B cell (primary cell): Measurements from ENCODE around the gene HDAC10. TPM values are rescaled to one million over a fixed set of nuclear protein-coding genes. Genes with fewer than 3 reads are reported as not detected.

Experiments
- ATAC-seq: fragments of 200-7000 bp; cut with Tn5 transposase; one replicate; pipeline ENCODE4 v1.10.0; 2021; ENCODE audit warnings: low read depth, mild to moderate bottlenecking, moderate number of reproducible peaks, moderate library complexity
- CTCF ChIA-PET: fragments of 350-600 bp; sonication (Branson Sonifier 250); formaldehyde crosslinking; loops from one replicate; lab custom pipeline; 2021; ENCODE audit warnings: antibody characterized with exemption, inconsistent platforms; lab: Charles Lee
- POLR2A ChIA-PET: fragments of 350-600 bp; sonication (Branson Sonifier 250); formaldehyde crosslinking; loops from one replicate; lab custom pipeline; 2021; ENCODE audit warnings: antibody characterized with exemption; lab: Charles Lee
- DNase-seq: peaks from one replicate; pipeline ENCODE4 v3.0.0; 2013
- H2AFZ ChIP-seq: 2 replicates; pipeline ENCODE4 v1.6.1; 2012; ENCODE audit warnings: mild to moderate bottlenecking, low read depth, low read length; ENCODE audit not compliant: insufficient read depth, poor library complexity, severe bottlenecking
- H3K27ac ChIP-seq, 2 donors: 1 replicate in 1 of 2; 2 replicates in 1 of 2; pipeline ENCODE4 v1.5.1; 2012 to 2013; ENCODE audit warnings: low read length in 2 of 2, mild to moderate bottlenecking in 2 of 2, moderate library complexity in 1 of 2
- H3K27me3 ChIP-seq, 4 experiments: fragments of 200-600 bp in 1 of 4; sonication (generic) in 1 of 4; replicated peaks in 1 of 4; 1 replicate in 2 of 4; 2 replicates in 2 of 4; pipeline versions ENCODE4 v1.6.1 to v1.7.0; 2013 to 2016; ENCODE audit warnings: low read length in 3 of 4, mild to moderate bottlenecking in 2 of 4, mixed read lengths in 1 of 4, moderate library complexity in 1 of 4; ENCODE audit not compliant: insufficient read depth in 4 of 4, control insufficient read depth in 3 of 4; ENCODE audit errors: control extremely low read depth in 1 of 4
- H3K36me3 ChIP-seq, 2 experiments: replicated peaks in 1 of 2; 1 replicate in 1 of 2; 2 replicates in 1 of 2; pipeline versions ENCODE4 v1.6.1 to v1.7.1; 2013; ENCODE audit warnings: low read length in 1 of 2; ENCODE audit not compliant: insufficient read depth in 2 of 2, control insufficient read depth in 1 of 2; ENCODE audit errors: control extremely low read depth in 1 of 2, extremely low read depth in 1 of 2
- H3K4me1 ChIP-seq, 2 donors: fragments of 200-600 bp in 1 of 2; sonication (generic) in 1 of 2; 1 replicate in 1 of 2; 2 replicates in 1 of 2; pipeline versions ENCODE4 v1.5.1 to v1.6.1; 2013 to 2017; ENCODE audit warnings: low read length in 2 of 2; ENCODE audit not compliant: control insufficient read depth in 2 of 2, insufficient read depth in 2 of 2
- H3K4me2 ChIP-seq: replicated peaks from 2 replicates; pipeline ENCODE3; 2012; ENCODE audit warnings: mild to moderate bottlenecking, low read depth, low read length; ENCODE audit not compliant: poor library complexity, severe bottlenecking
- H3K4me3 ChIP-seq, 5 experiments: fragments of 200-600 bp in 1 of 5; sonication (generic) in 1 of 5; 1 replicate in 3 of 5; 2 replicates in 2 of 5; pipeline versions ENCODE4 v1.5.1 to v1.7.0; 2011 to 2016; ENCODE audit warnings: low read length in 4 of 5, mild to moderate bottlenecking in 4 of 5, low read depth in 2 of 5, control low read depth in 1 of 5, moderate library complexity in 1 of 5; ENCODE audit not compliant: insufficient read depth in 1 of 5; ENCODE audit errors: control extremely low read depth in 1 of 5, extremely low read depth in 1 of 5
- H3K79me2 ChIP-seq: fragments of 200-600 bp; sonication (generic); one replicate; pipeline ENCODE4 v1.6.0; 2016; ENCODE audit warnings: low read length; ENCODE audit not compliant: control insufficient read depth, insufficient read depth
- H3K9ac ChIP-seq: fragments of 200-600 bp; sonication (generic); 2 replicates; pipeline ENCODE4 v1.6.1; 2017; ENCODE audit warnings: mild to moderate bottlenecking, low read length, moderate library complexity
- H3K9me3 ChIP-seq, 3 donors: one replicate each; pipeline versions ENCODE4 v1.6.1 to v1.7.1; 2013; ENCODE audit warnings: low read length in 2 of 3; ENCODE audit not compliant: control insufficient read depth in 2 of 3, insufficient read depth in 1 of 3; ENCODE audit errors: control extremely low read depth in 1 of 3
- H4K20me1 ChIP-seq: 2 replicates; pipeline ENCODE4 v1.6.0; 2012; ENCODE audit warnings: mild to moderate bottlenecking, low read length; ENCODE audit not compliant: insufficient read depth, control insufficient read depth, poor library complexity, severe bottlenecking
- H3K27ac Mint-ChIP-seq: one replicate; pipeline ENCODE4 v1.8.0; 2021; ENCODE audit warnings: mixed read lengths
- H3K27me3 Mint-ChIP-seq: one replicate; pipeline ENCODE4 v1.8.0; 2021; ENCODE audit warnings: mixed read lengths
- H3K4me1 Mint-ChIP-seq: one replicate; pipeline ENCODE4 v1.8.0; 2021; ENCODE audit warnings: mixed read lengths
- H3K4me3 Mint-ChIP-seq: one replicate; pipeline ENCODE4 v1.8.0; 2021; ENCODE audit warnings: mixed read lengths
- H3K9me3 Mint-ChIP-seq: one replicate; pipeline ENCODE4 v1.8.0; 2022; ENCODE audit warnings: mixed read lengths; ENCODE audit not compliant: insufficient read depth
- CTCF ChIP-seq: fragments of 200-600 bp; IDR thresholded peaks from one replicate; pipeline ENCODE4 v1.8.0; 2022; ENCODE audit warnings: antibody characterized with exemption, mild to moderate bottlenecking
- EZH2 ChIP-seq: IDR thresholded peaks from 2 replicates; pipeline ENCODE4 v1.6.1; 2012; ENCODE audit warnings: borderline replicate concordance, low read depth, mild to moderate bottlenecking, moderate library complexity, low read length; ENCODE audit not compliant: insufficient read depth, poor library complexity, severe bottlenecking
- WGBS: methylation state at CpG from one replicate; pipeline ENCODE4 v1.1.5; 2013; ENCODE audit warnings: missing lambda C conversion rate; ENCODE audit not compliant: insufficient coverage; 5-methylcytosine and 5-hydroxymethylcytosine counted together
- intact Hi-C: fragments of 100-400 bp; cut with micrococcal nuclease; formaldehyde crosslinking; loops from one replicate; pipeline ENCODE4 v1.10.0; 2022
- polyA plus RNA-seq: library from polyadenylated mRNA; depleted of rRNA; stranded (reverse); fragments of >200 nt; gene quantifications from 2 replicates; pipeline ENCODE4 v1.2.3, GENCODE V29; 2012
- total RNA-seq, 2 donors: library from RNA; stranded (reverse); fragments of 120-200 nt in 1 of 2; gene quantifications; 1 replicate in 1 of 2; 2 replicates in 1 of 2; pipeline versions ENCODE4 v1.2.3 to v1.2.4, GENCODE V29; 2013 to 2022

HDAC10 gene
- total and polyA plus RNA-seq, 2 donors (not counting 1 experiment from before 2014, with no cell fraction given) = 136 to 187 TPM

GRCh38 chr22:50269970-50270665, 19.1 kb upstream of the HDAC10 start, which contains the start of gene MAPK11:
Gene MAPK11, minus strand, starts transcription at chr22:50270380. Its CDS starts 88 bp downstream, at chr22:50270292.
- Histone ChIP-seq H3K4me2 (peak within 1 kb of the TSS; percentile 96), H3K4me3 (peak within 1 kb of the TSS in 4 of 5 experiments; percentile 43 to 79 (median 62)), H3K36me3 (no peaks in the 10 kb centered on the region), H4K20me1 (peaks cover 11% of the 10 kb centered on the region), H3K9ac (peak within 1 kb of the TSS; percentile 70), H3K27ac (no peak within 1 kb of the TSS), H3K4me1 (peaks cover 23 to 34% of the 10 kb centered on the region in 2 donors), H3K79me2 (no peaks in the 10 kb centered on the region), H2AFZ (peak within 1 kb of the TSS; percentile 54), H3K27me3 (peaks cover 0 to 23% (median 9%) of the 10 kb centered on the region in 4 experiments), H3K9me3 (no peaks in the 10 kb centered on the region)
- TF ChIP-seq EZH2 (no peak), CTCF (no peak)
- H3K27ac Mint-ChIP-seq = peak within 1 kb of the TSS; percentile 10
- intact Hi-C loops = loop anchor here (1.0 to 2.0 kb wide), 5 partner anchors 17 to 351 kb away; partner anchors contain the start of gene TUBGCP6
- no peaks in the 10 kb centered on the region for H3K27me3 Mint-ChIP-seq
- ChIA-PET CTCF (interaction anchor here (1.0 to 1.1 kb wide), 3 partner anchors 51 to 58 kb away, joined by 3 read pairs; no protein-coding TSS in a partner anchor), POLR2A (no interaction called here)
- peak within 1 kb of the TSS; percentile 80 for H3K4me3 Mint-ChIP-seq
- under 1% methylated on average over 80 of the region's 92 CpGs for WGBS
- H3K4me1 Mint-ChIP-seq = peaks cover 19% of the 10 kb centered on the region
- H3K9me3 Mint-ChIP-seq = no peaks in the 10 kb centered on the region
- DNase-seq = peak; percentile 80
- peak; percentile 46 for ATAC-seq

- no peak for ATAC-seq
- no peak overlapping the region for H3K27ac ChIP-seq
Measured at GRCh38 chr22:50269573-50269969, 18.5 kb upstream of the HDAC10 start.

More at GRCh38 chr22:50269573-50269969, 18.5 kb upstream of the HDAC10 start:
- H3K4me1 Mint-ChIP-seq = peaks cover 19% of the 10 kb centered on the region
- H3K9me3 ChIP-seq = no peaks in the 10 kb centered on the region
- peak overlapping the region; percentile 62 for H3K4me3 Mint-ChIP-seq
- H3K27ac Mint-ChIP-seq = no peak overlapping the region
- POLR2A ChIA-PET = interaction anchor here (1.1 kb wide), 1 partner anchor 18 kb away, joined by 3 read pairs; no protein-coding TSS in a partner anchor
- peaks cover 23 to 34% of the 10 kb centered on the region in 2 donors for H3K4me1 ChIP-seq
- intact Hi-C loops = no loop called here
- H3K27me3 ChIP-seq = peaks cover 0 to 23% (median 9%) of the 10 kb centered on the region in 4 experiments
- peak overlapping the region; percentile 70 for H3K9ac ChIP-seq
- no peaks in the 10 kb centered on the region for H3K36me3 ChIP-seq
- peak overlapping the region; percentile 54 for H2AFZ ChIP-seq
- H3K4me2 ChIP-seq = peak overlapping the region; percentile 96
- H3K9me3 Mint-ChIP-seq = no peaks in the 10 kb centered on the region
- WGBS = 3% methylated on average over 15 of the region's 18 CpGs
- no peaks in the 10 kb centered on the region for H3K79me2 ChIP-seq
- peaks cover 11% of the 10 kb centered on the region for H4K20me1 ChIP-seq
- TF ChIP-seq EZH2 (no peak), CTCF (no peak)
- DNase-seq = no peak
- H3K4me3 ChIP-seq = peak overlapping the region in 4 of 5 experiments; percentile 21 to 60 (median 54)
- H3K27me3 Mint-ChIP-seq = no peaks in the 10 kb centered on the region
- CTCF ChIA-PET = interaction anchor here (1.0 kb wide), 2 partner anchors 58 to 59 kb away, joined by 3 read pairs; no protein-coding TSS in a partner anchor
